HG03439 (cell line): ENCODE data around the gene NHSL2.
A peak's percentile ranks its signal among the peaks of the same experiment; 100 is the strongest.
"Not testable (repeated sequence)": the region's sequence is repeated elsewhere in the genome, so short reads cannot be mapped to it uniquely, and the experiment has no call there.

ENCODE experiments used
- ATAC-seq: cut with Tn5 transposase; IDR thresholded peaks from one replicate; pipeline ENCODE4 v1.9.1; 2021; ENCODE audit warnings: mild to moderate bottlenecking, moderate library complexity; ENCODE audit not compliant: unreplicated experiment

Gene NHSL2

DNA sequence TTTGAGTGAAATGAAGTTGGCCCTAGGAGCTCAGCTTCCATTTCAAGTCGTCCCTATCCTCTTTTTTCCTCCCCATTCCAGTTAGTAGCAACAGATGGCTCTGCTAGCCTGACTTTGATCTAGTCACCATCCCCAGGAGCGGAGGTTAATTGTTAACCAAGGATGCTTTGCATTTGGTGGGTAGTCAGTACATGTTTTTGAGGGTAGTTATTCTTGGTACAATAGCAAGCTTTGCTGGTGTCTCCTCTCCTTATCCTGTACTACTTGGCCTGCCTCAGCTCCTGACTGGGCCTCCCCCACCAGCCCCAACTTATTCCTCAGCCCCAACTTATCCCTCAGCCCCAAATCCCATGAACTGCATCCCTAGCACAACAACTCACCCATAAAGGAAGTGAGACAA is 235.9 kb downstream of the NHSL2 start:
- ATAC-seq: no peak

DNA sequence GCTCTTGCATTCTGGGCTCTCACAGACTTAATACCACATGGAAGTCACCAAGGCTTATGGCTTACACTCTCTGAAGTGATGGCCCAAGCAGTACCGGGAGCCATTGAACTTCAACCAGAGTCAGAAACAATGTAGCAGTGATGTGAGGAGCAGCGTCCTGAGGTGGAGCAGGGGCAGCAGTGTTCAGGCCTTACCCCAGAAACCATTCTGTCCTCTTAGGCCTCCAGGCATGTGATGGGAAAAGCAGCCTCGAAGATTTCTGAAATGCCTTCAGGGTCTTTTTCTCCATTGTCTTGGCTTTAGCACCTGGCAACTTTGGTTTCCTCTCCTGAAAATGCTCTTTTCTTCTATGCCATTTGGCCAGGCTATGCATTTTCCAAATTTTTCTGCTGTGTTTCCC is 248.1 kb downstream of the NHSL2 start:
- no peak for ATAC-seq

DNA sequence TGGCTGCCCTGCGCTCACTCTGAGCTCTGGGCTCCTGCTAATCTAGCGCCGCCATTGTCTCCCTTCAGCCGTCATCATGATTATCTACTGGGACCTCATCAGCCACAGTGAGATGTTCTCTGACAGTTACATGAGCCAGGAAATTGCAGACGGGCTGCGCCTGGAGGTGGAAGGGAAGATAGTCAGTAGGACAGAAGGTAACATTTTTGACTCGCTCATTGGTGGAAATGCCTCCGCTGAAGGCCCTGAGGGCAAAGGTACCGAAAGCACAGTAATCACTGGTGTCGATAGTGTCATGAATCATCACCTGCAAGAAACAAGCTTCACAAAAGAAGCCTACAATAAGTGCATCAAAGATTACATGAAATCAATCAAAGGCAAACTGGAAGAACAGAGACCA is 249.1 kb downstream of the NHSL2 start:
- no peak for ATAC-seq

DNA sequence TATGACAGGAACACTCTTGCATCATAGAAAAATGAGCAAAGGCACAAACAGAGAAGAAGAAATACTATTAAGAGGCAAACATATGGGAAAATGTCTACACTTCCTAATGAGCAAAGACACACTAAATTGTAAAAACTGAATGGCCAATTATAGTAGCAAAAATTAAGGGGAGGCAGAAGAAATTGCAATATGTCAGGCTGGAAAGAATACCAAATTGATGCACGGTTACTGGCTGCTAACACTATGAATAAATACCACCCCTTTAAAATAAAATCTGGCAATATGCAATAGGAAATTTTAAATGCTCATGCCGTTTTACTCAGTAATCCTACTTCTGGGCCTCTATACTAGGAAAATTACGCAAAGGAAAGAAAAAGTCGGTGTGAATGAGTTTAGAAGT is 254.9 kb downstream of the NHSL2 start:
- no peak for ATAC-seq

DNA sequence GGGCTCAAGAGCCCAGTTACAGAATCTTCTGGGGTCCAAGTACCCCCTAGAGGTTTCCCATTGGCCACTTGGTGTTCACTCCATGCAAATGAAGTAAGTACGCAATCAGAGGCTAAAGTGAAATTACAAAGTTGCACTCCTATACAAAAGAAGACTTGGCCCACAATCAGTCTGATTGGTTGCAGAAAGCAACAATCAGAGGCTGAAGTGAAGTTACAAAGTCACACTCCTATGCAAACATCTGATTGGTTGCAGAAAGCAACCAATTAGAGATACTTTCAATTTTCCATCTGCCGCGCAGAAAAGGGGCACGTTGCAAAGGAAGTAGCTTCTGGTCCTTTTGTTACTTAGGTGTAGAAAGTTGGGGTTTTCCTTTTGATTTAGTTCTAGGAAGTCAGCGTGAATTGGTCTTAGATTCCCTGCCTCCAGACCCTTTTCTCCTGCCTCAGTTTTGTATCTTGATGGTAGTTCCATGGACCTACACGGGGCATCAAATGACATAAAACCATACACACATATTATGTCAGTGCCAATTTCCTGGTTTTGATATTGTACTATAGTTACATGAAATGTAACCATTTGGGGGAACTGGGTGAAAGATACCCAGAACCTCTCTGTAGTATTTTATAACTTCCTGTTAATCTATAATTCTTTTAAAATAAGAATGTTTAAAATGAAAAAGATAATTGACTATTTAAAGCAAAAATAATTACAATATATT is 258.5 kb downstream of the NHSL2 start:
- no peak for ATAC-seq

DNA sequence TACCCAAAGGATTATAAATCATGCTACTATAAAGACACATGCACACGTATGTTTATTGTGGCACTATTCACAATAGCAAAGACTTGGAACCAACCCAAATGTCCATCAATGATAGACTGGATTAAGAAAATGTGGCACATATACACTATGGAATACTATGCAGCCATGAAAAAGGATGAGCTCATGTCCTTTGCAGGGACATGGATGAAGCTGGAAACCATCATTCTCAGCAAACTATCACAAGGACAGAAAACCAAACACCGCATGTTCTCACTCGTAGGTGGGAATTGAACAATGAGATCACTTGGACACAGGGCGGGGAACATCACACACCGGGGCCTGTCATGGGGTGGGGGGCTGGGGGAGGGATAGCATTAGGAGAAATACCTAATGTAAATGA is 265.6 kb downstream of the NHSL2 start:
- not testable (repeated sequence) for ATAC-seq

DNA sequence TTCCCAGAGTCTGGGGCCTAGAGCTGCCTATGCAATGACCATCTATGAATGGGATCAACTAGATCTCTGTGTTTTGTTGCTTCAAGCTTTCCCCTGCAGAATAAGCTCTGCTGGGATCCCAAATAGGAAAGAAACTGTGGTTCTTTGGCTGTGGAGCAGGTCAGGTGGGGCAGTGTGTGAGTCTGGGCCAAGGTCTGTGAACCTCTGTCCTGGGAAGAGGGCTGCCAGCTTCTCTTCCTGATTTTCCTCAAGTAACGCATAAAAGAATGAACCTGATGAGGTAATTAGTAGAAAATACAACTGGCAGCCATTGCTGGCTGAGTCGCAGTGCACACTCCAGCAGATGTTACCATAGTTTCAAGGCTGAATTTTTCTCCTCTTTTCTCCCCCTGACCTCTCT is 266.3 kb downstream of the NHSL2 start:
- no peak for ATAC-seq

DNA sequence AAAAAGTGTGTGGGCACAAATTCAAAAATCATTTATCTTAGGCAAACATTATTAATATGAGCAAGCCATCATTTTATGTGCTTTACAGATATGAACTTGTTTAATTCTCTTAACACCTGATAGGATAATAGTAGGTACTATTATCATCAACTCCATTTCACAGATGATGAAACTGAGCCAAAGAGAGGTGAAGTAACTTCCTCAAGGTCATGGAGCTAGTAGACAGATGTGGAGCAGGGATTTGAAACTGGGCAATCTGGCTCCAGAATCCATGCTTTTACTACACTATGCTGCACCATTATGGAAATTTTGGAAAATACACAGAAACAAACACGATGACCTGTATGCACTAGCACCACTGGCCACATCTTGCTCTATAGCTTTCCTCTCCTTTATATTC is 269.9 kb downstream of the NHSL2 start:
- ATAC-seq: no peak

DNA sequence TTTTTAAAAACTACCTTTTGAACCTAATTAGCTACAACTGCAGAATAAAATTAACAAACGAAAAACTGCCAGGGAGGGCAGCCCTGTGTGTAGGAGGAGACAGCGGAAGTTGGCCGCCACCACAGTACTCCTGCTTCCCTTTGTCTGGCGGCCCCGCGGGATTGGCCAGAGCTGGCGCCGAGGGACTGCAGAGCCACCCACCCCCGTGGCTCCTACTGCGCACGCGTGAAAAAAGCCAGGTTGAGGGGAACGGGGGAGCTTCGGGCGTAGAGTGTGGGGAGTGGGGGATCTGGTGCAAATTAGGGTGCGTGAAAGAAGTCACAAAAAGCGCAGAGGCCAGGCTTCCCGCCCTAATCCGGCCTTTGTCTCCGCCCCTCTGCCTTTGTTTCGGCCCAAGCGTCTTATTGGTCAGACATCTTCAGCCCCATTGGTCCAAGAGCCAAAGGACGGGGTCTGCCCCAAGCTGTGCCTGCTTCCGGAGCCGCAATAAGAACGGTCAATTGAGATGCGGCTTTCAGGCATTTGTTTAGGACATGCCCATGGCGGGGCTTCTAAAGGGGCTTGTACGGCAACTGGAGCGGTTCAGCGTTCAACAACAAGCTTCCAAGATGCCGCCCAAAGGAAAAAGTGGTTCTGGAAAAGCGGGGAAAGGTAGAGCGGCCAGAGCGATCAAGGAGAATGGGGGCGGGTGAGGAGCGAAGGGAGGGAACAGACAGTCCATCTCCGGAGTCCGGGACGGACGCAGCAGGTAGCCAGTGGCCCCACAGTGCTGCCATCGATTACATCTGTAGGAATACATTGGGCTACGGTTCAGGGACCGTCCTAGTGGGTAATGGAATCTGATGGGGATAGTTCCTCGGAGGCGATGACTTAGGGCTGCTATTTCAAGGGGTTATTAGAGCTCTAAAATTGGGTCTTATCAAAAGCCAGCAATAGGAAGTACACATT is 270.8 kb downstream of the NHSL2 start, which contains the start of gene PIN4:
PIN4 (plus strand) TSS at position 580 of the 948 bp plus-strand sequence; CDS start at position 609, 29 bp downstream.
- peak; percentile 97 for ATAC-seq

DNA sequence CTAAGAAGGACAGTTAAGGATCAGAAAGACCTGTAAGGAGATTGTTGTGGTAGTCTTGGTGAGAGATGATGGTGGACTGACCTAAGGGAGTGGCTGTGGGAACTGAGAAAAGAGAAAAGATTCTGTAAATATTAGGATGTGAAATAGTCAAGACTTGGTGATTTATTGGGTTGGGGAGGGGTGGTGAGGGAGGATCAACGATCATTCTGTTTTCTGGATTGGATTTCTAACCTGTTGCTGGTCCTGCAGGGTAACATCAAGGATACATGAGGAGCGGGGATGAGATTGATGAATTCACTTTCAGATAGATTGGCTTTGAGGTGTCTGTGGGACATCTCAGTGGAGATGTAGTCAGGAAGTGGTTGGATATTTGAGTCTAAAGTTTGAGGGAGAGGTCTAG is 272.3 kb downstream of the NHSL2 start:
- no peak for ATAC-seq

DNA sequence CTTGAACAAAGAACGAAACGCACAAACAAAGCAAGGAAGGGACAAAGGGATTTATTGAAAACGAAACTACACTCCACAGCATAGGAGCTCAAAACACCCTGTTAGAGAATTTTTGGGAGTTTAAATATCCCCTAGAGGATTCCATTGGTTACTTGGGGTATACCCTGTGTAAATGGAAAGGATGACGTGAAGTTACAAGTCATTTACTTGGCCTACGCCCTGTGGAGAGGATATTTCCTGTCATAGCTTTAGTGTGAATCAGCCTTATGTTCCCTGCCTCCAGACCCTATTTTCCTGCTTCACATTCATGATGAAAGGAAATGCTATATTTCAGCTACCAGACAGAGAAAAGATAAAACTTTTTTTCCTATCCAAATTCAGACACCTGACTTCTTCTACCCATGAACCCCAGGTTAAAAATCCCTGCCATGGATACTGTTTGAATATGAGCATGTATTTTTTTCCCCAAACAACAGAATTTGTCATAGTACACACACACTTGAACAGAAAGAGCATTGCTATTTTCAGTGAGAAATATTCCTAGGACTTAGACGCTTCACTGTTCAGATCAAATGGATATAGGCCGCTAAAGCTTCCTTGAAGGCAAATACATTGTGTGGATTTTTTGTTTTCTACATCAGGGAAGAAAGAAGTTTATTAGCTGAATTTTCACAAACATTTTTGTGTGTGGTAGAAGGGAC is 291.3 kb downstream of the NHSL2 start:
- no peak for ATAC-seq
